ENCODE measurements around the gene CCDC24. TPM values are rescaled to one million over a fixed set of nuclear protein-coding genes. Genes with fewer than 3 reads are reported as not detected.

The CCDC24 gene
- 1 to 10 TPM; 1.6 to 7.8 (median 3.7) TPM for total RNA-seq

GRCh38 chr1:43991476-43992231 is at the start of gene CCDC24:
TSS of gene CCDC24 (plus strand) at chr1:43991599. CDS start at chr1:43991879, 280 bp downstream.
- H3K27ac ChIP-seq: peak within 1 kb of the TSS; percentile 71
- H3K36me3 ChIP-seq: peaks cover 2% of the 10 kb centered on the region
- DNase-seq (ENCODE audit: low spot score in 2 of 2): peak; percentile 90
- TF ChIP-seq, protein P1, sequence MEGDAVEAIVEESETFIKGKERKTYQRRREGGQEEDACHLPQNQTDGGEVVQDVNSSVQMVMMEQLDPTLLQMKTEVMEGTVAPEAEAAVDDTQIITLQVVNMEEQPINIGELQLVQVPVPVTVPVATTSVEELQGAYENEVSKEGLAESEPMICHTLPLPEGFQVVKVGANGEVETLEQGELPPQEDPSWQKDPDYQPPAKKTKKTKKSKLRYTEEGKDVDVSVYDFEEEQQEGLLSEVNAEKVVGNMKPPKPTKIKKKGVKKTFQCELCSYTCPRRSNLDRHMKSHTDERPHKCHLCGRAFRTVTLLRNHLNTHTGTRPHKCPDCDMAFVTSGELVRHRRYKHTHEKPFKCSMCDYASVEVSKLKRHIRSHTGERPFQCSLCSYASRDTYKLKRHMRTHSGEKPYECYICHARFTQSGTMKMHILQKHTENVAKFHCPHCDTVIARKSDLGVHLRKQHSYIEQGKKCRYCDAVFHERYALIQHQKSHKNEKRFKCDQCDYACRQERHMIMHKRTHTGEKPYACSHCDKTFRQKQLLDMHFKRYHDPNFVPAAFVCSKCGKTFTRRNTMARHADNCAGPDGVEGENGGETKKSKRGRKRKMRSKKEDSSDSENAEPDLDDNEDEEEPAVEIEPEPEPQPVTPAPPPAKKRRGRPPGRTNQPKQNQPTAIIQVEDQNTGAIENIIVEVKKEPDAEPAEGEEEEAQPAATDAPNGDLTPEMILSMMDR (IDR thresholded peaks at IDR 0.05): no peak
- TF ChIP-seq POLR2A (IDR thresholded peaks at IDR 0.05) (no peak), POLR2AphosphoS5 (IDR thresholded peaks at IDR 0.05) (no peak), EP300 (IDR thresholded peaks at IDR 0.05) (no peak)
- H3K27me3 ChIP-seq: no peaks in the 10 kb centered on the region
- peak within 1 kb of the TSS; percentile 63 for H3K4me3 ChIP-seq
- peaks cover 23% of the 10 kb centered on the region for H3K4me1 ChIP-seq
- WGBS: 2% methylated on average over 28 of the region's 66 CpGs
- no peaks in the 10 kb centered on the region for H3K9me3 ChIP-seq

- H3K4me3 ChIP-seq: no peak overlapping the region
- 98% methylated on average over 3 of the region's 3 CpGs for WGBS
- no peaks in the 10 kb centered on the region for H3K27me3 ChIP-seq
- H3K36me3 ChIP-seq: no peaks in the 10 kb centered on the region
- TF ChIP-seq, protein P1 (IDR thresholded peaks at IDR 0.05): no peak
- TF ChIP-seq EP300 (IDR thresholded peaks at IDR 0.05) (no peak), POLR2A (IDR thresholded peaks at IDR 0.05) (no peak), POLR2AphosphoS5 (IDR thresholded peaks at IDR 0.05) (no peak)
- DNase-seq (ENCODE audit: low spot score in 2 of 2): no peak
- H3K9me3 ChIP-seq: no peaks in the 10 kb centered on the region
- no peak overlapping the region for H3K27ac ChIP-seq
- peaks cover 37% of the 10 kb centered on the region for H3K4me1 ChIP-seq
Measured at GRCh38 chr1:43942411-43942810, 49.0 kb upstream of the CCDC24 start.

GRCh38 chr1:43944860-43945259 is 46.5 kb upstream of the CCDC24 start:
- no peak overlapping the region for H3K4me3 ChIP-seq
- peaks cover 39% of the 10 kb centered on the region for H3K4me1 ChIP-seq
- H3K9me3 ChIP-seq: no peaks in the 10 kb centered on the region
- TF ChIP-seq POLR2A (IDR thresholded peaks at IDR 0.05) (no peak), EP300 (IDR thresholded peaks at IDR 0.05) (no peak), POLR2AphosphoS5 (IDR thresholded peaks at IDR 0.05) (no peak)
- TF ChIP-seq, protein P1 (IDR thresholded peaks at IDR 0.05): no peak
- peaks cover 8% of the 10 kb centered on the region for H3K36me3 ChIP-seq
- 89% methylated on average over 1 of the region's 1 CpG for WGBS
- no peak overlapping the region for H3K27ac ChIP-seq
- DNase-seq (ENCODE audit: low spot score in 2 of 2): no peak
- no peaks in the 10 kb centered on the region for H3K27me3 ChIP-seq

GRCh38 chr1:43945674-43946235 is 45.6 kb upstream of the CCDC24 start:
- Histone ChIP-seq H3K27me3 (no peaks in the 10 kb centered on the region), H3K36me3 (peaks cover 8% of the 10 kb centered on the region), H3K4me3 (peak overlapping the region; percentile 87), H3K27ac (peak overlapping the region; percentile 93), H3K9me3 (no peaks in the 10 kb centered on the region), H3K4me1 (peaks cover 39% of the 10 kb centered on the region)
- DNase-seq (ENCODE audit: low spot score in 2 of 2): no peak
- TF ChIP-seq, protein P1 (IDR thresholded peaks at IDR 0.05): no peak
- TF ChIP-seq EP300 (IDR thresholded peaks at IDR 0.05) (no peak), POLR2A (IDR thresholded peaks at IDR 0.05) (no peak), POLR2AphosphoS5 (IDR thresholded peaks at IDR 0.05) (no peak)
- 17% methylated on average over 3 of the region's 3 CpGs for WGBS

Data from suprapubic skin (tissue), 4 donors.